Fibroblast of skin of scalp (primary cell): ENCODE data around the gene MYO5A. TPM values are rescaled to one million over a fixed set of nuclear protein-coding genes. Genes with fewer than 3 reads are reported as not detected.
A peak's percentile ranks its signal among the peaks of the same experiment; 100 is the strongest.
"Not testable (repeated sequence)": the region's sequence is repeated elsewhere in the genome, so short reads cannot be mapped to it uniquely, and the experiment has no call there.

Experiments
- DNase-seq: peaks from one replicate; pipeline ENCODE4 v3.0.0-alpha.2; 2013
- polyA plus RNA-seq, 2 experiments: library from polyadenylated mRNA; unstranded; fragments of 120-200 nt; gene quantifications; one replicate each; pipeline ENCODE4 v1.2.1, GENCODE V29; 2013; ENCODE audit not compliant: insufficient read length in 2 of 2

MYO5A gene
- polyA plus RNA-seq (2013, experiment 1 of 2; ENCODE audit: insufficient read length), result 19.5 TPM
- 20.3 TPM for polyA plus RNA-seq (2013, experiment 2 of 2; ENCODE audit: insufficient read length)

DNA sequence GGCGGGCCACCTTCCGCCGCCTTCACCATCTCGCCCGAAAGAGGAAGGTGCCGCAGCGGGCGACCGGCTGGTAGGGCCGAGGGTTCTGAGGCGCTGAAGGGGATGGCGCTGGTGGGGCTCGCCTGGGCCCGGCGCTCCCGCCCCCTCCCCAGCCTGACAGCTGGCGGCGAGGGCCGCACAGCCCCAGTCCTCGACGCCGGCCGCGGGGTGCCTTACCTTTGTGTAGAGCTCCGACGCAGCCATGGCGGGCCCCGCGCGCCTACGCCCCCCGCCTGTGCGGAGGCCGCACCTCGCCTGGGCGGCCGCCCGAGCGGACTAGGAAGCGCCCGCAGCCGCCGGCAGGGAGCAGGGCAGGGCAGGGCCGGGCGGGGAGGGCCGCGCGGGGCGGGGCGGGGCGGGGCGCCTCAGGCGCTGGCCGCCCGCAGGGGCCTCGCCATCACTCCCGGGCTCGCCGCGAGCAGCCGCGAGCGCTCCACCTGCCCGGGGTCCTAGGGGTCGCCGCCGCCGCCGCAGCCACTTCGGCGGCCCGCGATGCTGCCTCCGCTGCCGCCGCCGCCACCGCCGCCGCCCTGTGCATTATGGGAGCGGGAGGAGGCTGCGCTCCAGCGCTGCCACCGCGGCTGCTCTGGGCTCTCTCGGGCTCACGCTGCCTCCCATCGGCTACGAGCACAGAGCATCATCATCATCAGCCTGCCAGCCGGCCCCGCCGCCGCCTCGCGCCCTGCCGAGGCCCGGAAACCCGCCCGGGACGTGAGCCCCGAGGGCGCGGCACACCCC lies at the start of gene MYO5A:
Gene MYO5A, minus strand, starts transcription at position 317 of the 777 bp plus-strand sequence. Its CDS starts 74 bp downstream, at position 243.
- peak; percentile 78 for DNase-seq

DNA sequence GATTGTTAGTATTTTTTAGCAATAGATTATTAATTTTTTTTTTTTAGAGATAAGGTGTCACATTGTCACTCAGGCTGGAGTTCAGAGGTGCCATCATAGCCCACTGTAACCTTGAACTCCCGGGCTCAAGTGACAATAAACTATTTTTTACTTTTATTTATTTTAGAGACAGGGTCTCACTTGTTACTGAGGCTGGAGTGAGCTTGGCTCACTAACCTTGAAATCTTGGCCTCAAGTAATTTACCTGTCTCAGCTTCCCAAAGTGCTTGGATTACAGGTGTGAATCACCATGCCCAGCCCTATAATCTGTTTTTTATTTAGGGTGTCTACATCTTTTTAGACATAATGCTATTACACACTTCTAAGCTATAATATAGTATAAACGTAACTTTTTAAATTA lies 48.0 kb upstream of the MYO5A start:
- no peak for DNase-seq

DNA sequence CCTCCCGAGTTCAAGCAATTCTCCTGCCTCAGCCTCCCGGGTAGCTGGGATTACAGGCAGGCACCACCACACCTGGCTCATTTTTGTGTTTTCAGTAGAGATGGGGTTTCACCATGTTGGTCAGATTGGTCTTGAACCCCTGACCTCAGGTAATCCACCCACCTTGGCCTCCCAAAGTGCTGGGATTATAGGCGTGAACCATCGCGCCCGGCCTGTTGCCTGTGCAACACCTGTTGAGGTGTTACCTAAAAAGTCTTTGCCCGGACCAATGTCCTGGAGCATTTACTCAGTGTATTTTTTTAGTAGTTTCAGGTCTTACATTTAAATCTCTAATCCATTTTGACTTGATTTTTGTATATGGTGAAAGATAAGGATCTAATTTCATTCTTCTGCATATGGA lies 46.9 kb upstream of the MYO5A start:
- not testable (repeated sequence) for DNase-seq

DNA sequence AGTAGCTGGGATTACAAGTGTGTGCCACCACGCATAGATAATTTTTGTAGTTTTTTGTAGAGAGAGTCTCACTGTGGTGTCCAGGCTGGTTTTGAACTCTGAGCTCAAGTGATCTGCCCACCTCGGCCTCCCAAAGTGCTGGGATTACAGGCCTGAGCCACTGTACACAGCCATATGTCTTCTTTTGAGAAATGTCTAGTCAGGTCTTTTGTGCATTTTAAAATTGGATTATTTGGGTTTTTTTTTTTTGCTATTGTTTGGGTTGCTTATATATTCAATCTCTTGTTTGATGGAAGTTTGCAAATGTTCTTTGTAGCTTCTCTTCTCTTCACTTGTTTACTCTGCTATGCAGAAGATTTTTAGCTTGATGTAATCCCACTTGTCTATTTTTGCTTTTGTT lies 46.4 kb upstream of the MYO5A start:
- no peak for DNase-seq

DNA sequence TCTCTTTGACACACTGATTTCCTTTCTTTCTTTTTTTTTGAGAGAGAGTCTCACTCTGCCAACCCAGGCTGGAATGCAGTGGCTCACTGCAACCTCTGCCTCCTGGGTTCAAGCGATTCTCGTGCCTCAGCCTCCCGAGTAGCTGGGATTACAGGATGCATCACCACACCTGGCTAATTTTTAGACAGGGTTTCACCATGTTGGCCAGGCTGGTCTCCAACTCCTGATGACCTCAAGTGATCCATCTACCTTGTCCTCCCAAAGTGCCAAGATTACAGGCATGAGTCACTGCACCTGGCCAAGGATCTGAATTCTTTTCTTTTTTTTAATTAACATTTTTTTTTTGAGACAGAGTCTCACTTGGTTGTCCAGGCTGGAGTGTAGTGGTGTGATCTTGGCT lies 45.9 kb upstream of the MYO5A start:
- DNase-seq, result not testable (repeated sequence)

DNA sequence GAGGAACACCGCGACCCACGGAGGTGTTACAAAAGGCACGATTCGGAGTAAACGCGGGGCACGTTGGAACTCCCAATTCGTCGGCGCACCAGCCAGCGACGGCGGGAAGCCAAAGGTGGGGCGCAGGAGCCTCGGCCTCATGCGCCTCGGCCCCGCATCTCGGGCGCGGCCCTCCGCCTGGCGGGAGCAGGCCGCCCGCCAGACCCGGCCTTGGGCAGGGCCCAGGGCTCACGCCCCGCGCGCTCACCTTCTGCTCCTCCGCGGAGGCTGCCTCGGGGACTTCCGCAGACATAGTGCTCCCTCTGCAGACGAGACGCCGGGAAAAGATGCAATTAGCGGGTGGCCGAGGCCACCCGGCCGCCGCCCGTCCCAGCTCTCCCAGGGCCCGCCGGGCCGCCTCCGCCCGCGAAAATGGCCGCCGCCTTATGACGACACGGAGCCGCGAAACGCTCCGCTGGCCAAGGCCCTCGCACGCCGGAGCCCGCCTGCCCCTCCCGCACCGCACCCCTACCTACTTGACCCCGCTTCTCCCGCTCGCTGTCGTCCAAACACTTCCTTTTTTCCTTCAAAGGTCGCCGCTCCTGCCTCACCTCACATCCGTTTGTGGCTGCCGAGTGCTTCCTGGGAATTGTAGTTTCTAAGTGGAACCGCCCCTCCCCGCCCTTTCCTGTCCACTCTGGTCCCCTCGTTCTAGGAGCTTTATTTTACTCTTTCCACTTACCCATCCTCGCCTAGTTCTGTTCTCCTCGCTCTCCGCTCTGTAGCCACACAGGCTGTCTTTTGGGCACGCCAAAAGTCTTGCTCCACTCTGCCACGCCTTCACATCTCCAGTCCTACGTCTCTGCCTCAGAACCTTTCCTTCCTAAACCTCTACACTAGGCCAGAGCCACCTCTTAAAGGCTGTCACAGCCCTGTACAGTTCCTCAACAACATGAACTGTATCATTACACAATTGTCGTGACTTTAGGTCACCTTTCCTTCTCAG lies 40.2 kb upstream of the MYO5A start, which contains the start of gene ARPP19:
Gene ARPP19, minus strand, starts transcription at position 430 of the 985 bp plus-strand sequence. Its CDS starts 138 bp downstream, at position 292.
- peak; percentile 91 for DNase-seq

DNA sequence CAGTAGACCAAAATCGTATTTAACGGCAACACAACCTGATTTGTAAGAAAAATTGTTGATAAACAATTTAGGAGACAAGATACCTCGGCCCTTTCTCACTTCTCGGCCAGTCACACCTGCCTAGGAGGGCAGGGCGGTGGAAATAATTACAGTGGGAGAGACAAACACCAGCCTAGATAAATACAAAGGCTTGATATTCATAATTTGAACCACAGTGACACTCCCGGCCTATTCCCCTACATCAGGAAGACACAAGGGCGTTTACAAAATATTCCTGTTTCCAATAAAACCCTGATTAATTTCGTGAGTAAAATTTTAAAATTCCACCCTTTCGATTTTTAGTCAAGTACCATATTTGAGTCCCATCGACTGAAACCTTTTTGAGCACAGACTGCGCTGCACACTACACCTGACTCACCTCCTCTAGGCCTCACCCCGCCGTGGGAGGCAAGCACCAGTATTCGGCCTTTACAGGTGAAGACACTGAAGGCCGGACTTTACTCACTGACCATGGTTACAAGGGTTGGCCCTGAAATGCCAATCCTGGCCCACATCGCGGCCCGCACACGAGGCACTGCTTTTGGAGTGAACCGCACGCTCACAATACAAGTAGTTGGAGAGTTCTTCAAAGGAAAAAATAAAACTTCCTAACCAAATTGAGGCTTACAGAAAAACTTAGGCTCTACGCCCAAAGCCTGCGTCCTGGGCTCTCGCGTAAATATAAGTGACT lies 39.4 kb upstream of the MYO5A start:
- DNase-seq, result no peak

DNA sequence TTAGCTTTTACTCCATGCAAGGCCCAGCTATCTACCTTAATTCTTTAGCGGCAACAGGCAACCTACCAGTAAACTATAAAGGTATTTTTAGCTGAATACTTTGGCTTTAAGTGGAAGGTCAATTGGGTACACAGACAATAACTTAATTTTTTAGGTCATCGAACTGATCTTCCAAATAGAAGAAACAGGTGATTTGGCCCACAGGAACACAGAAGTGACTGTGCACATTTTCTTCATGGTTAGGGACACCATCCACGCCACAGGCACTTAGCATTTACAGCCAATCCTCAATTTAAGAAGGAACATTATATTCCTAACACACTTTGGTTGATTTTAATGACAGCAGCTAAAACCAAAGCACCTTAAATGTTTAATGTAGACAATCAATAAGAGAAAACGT lies 38.2 kb upstream of the MYO5A start:
- no peak for DNase-seq

DNA sequence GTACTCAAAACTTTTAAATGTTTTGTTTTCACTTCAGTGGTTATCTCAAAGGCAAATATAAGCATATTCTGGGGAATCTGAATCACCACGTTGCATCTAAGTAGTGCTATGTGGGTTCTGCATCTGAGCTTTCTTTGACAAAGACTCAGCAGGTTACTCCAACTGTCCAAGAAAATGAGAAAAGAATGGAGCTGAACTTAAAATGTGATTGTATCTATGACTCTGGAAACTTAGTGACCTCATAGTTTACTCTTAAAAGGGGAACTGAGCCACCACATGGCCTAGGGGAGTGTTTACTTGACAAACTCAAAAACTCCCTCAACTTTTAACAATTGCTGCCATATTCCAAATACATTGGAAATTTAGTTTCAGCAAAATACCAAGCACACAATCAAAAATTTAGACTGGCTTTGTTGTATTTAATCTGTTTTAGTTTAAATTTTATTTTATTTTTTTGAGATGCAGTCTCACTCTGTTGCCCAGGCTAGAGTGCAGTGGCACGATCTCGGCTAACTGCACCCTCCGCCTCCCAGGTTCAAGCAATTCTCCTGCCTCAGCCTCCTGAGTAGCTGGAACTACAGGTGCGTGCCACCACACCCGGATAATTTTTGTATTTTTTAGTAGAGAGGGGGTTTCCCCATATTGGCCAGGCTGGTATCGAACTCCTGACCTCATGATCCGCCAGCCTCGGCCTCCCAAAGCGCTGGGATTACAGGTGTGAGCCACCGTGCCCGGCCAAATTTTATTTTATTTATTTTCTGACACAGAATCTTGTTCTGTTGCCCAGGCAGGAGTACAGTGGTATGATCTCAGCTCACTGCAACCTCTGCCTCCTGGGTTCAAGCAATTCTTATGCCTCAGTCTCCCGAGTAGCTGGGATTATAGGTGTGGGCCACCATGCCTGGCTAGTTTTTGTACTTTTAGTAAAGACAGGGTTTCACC lies 37.0 kb upstream of the MYO5A start:
- DNase-seq, result peak; percentile 20

DNA sequence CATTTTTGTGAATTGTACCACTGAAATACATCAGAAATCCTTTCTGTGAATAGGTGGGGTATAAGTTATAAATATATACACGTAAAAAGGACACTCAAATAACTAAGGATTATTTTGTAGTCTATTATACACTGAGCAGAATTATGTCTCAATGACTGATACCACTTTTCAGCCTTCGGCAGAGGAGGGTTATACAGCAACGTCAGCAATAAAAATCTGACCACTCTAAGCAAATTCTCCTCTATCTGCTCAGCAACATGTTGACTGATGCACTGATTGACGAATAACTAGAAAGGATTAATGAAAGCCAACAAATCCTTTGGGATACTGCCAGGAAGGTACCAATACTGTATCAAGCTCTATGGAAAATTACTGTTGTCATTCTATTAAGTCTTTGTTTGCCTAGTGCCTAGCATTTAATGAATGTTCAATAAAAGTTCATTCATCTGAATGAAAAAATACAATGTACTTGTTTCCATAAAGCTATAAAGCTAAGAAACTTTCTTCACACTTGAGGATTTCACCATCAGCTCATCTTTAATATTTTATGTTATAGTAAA lies 34.9 kb upstream of the MYO5A start:
- DNase-seq, result no peak

DNA sequence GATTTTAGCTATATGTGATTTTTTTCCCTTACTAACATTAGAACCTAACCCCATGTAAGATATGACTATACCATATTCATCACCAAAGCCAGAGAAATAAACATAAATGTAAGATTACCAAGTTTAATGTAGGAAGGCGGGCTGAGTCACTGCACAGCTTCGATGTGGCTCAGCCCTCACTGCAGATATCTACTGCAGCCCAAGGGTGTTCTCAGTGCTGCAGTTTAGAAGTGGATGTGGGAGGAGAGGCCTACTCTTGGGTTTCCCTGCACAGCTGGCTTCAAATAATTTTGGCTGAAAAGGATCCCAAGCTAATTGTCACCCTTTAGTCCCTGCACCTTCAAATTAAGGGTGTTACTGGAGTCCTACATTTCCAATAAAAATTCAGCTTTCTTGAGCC lies 30.9 kb upstream of the MYO5A start:
- no peak for DNase-seq

DNA sequence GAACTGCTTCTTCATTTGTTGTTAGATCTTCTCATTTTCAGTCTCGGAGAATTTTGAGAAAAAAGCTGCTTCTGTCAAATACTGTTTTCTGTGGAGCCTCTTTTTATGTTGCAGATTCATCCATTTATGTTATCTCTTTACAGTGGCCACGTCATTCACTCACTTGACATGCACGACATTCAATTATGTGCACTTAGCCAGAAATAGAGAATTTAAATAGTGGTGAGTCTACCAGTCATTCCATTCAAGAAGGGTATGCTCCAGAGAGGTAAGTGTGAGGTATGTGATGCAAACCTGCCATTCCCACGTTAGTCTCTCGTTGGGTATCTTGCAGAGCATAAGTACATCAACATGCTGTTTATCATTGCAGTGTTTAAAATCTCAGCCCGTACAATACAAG lies 30.3 kb upstream of the MYO5A start:
- DNase-seq, result no peak

DNA sequence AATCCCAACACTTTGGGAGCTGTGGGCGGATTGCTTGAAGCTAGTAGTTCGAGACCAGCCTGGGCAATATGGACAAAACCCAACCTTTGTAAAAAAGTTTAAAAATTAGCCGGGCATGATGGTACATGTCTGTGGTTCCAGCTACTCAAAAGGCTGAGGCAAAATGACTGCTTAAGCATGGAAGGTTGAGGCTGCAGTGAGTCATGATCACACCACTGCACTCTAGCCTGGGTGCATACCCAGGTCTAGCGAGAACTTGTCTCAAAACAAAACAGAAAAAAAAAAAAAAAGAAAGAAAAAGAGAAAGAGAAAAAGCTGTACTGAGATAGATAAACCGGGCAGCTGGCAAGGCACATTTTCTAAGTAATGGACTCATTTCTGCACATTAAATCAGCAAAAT lies 29.5 kb upstream of the MYO5A start:
- DNase-seq, result peak; percentile 49

DNA sequence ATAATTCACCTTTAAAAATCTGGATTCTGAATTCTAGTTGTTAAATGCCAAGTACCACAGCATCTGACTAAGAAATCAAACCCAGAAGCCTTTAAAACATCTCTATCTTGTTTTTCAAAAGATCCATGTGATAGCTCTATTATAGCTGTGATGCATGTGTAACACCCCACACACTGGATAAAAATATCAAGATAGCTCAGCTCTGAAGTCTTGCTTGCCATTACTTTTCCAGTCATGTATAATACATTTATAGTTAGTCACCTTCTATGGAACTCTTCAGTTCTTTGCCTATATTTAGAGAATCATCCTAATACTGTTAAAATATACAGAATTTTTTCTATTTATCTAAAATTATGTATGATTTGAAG lies 28.6 kb upstream of the MYO5A start:
- DNase-seq, result no peak

DNA sequence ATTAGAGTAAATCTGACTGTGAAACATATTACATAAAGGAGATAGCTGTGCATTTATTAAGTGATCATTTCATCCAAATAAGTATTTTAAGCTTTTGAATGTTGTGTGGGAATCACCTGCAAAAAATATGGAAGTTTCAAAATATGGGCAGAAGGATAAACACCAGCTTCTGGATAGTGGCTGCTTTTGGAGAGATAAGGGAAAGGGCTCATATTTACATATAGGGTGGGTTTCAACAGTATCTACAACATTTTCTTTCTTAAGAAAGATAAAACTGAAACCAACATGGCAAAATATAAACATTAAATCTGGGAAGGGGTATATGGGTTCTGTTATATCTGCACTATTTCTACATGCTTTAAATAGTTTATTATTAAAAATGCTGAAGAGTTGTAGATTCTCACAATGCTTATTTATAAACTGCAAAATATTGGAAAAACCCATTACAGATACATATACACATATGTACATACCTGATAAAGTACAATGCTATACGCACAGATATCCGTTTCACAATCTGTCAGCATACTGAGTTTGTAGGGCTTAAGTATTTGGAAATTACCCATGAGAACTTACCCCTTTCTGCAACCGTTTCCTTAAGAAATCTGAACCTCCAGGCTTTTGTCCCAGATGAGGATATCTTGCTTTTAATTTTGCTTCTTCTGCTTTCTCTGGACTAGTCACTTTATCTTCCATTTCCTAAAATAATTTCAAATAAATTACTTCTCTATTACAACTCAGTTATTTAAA lies 28.0 kb upstream of the MYO5A start:
- DNase-seq, result no peak

DNA sequence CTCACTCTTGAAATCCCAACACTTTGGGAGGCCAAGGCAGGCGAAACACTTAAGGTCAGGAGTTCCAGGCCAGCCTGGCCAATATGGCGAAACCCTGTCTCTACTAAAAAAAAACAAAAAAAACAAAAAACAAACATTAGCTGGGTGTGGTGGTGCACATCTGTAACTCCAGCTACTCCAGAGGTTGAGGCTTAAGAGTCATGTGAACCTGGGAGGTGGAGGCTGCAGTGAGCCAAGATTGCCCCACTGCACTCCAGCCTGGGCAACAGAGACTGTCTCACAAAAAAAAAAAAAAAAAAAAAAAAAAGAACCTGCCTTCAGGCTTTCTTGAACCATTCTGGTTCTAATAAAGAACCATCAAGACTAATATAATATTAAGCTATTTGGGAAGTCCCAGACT lies 23.6 kb upstream of the MYO5A start:
- DNase-seq, result no peak

DNA sequence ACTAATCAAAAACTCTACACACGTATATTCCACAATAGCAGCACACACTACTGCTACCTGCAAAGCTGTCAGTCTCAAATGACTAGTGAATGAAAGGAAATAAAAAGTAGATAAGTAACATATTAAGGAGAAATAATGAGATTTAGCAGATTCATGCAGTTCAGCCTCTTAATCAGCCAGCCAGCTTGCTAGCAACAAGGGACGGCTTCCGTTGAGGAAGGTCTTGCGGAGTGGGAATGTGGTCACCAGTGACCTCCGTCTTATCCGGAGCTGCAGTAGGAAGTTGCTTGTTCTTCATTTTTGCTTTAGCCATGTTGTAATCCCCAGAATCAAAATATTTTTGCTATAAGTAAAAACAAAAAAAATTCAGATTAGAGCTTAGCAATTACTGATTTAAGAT lies 23.1 kb upstream of the MYO5A start:
- DNase-seq, result no peak

DNA sequence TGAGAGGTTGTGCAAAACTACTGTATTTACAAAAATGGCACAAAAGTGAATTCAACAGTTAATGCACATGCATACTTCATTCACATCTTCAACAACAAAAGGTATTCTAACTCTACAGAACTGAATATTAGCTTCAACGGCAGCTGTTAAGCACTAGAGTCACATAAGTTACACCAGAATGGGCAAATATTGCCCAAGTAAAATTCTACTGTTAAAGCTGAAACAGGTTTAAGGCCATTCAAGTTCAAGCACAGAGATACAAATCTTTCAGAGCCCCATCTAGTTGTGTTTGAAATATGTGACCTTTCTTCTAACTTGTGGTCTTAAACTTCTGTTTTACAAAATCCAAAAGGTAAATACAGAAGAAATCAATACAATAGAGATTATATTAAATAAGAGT lies 22.5 kb upstream of the MYO5A start:
- not testable (repeated sequence) for DNase-seq

DNA sequence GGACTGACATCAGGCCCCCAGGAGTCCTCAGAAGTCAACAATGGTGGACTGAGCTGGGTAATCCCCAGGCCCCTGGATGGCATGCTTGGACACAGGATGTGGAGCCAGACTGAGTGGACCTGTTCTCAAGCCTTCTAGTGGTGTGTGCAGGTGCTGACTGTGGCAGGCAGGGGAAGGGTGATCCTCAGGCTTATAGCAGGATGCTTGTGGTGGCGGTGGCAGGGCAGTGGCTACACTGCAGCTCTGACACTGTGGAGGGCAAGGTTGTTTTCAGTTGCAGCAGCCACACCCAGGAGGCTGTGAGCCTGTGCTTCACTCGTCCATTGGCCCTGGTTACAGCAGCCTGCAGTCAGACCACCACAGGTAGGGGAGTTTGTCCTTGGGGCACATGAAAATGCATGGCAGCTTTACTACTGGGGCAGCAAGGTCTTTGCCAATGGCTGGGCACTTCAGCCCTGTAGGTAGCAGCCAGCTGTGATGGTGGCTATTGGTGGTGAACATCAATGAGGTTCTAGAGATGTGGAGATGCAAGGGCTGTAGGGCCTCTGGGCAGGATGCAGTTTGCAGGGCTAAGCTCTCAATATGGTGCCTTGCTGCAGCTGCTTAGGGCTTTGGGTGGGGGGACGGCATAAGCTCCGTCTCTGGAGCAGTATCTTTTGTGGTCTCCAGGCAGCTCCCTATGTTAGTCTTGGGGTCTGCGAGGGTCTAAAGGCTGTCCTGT lies 17.5 kb upstream of the MYO5A start:
- no peak for DNase-seq
